A673 (cell line): ENCODE results near the gene ACSL4. TPM values are rescaled to one million over a fixed set of nuclear protein-coding genes. Genes with fewer than 3 reads are reported as not detected.

Experiments
- BruUV-seq: library from RNA; stranded (reverse); fragments of 400-500 nt; replicated peaks from 2 replicates; lab custom pipeline; 2021; lab: Mats Ljungman, UMichigan
- CTCF ChIA-PET: fragments of 300-600 bp; sonication (Branson Sonifier 250); formaldehyde crosslinking; loops from one replicate; lab custom pipeline; 2022; ENCODE audit warnings: antibody characterized with exemption; lab: Charles Lee
- POLR2A ChIA-PET: fragments of 300-600 bp; sonication (Branson Sonifier 250); formaldehyde crosslinking; loops from one replicate; lab custom pipeline; 2022; ENCODE audit warnings: antibody characterized with exemption; ENCODE audit not compliant: low non-redundant PET; lab: Charles Lee
- DNase-seq: peaks from one replicate; pipeline ENCODE4 v3.0.0-alpha.2; 2015; ENCODE audit warnings: low spot score
- H3K27ac ChIP-seq: fragments of 200-600 bp; sonication (generic); 2 replicates; pipeline ENCODE4 v1.5.1; 2016; ENCODE audit warnings: mixed run types, low read depth, mild to moderate bottlenecking, mixed read lengths, antibody characterized with exemption, low read length; ENCODE audit not compliant: poor library complexity, severe bottlenecking
- H3K27me3 ChIP-seq: fragments of 200-600 bp; sonication (generic); replicated peaks from 2 replicates; pipeline ENCODE4 v1.6.1; 2017; ENCODE audit warnings: mixed run types, low read depth, mild to moderate bottlenecking, mixed read lengths, antibody characterized with exemption, low read length; ENCODE audit not compliant: insufficient read depth, poor library complexity
- H3K36me3 ChIP-seq: fragments of 200-600 bp; sonication (generic); 2 replicates; pipeline ENCODE4 v1.6.1; 2016; ENCODE audit warnings: mixed run types, mild to moderate bottlenecking, mixed read lengths, antibody characterized with exemption, low read length; ENCODE audit not compliant: insufficient read depth, poor library complexity, severe bottlenecking
- H3K4me1 ChIP-seq: fragments of 200-600 bp; sonication (generic); 2 replicates; pipeline ENCODE4 v1.6.1; 2017; ENCODE audit warnings: mixed run types, mild to moderate bottlenecking, mixed read lengths, antibody characterized with exemption, low read length; ENCODE audit not compliant: insufficient read depth, poor library complexity, severe bottlenecking
- H3K4me3 ChIP-seq: fragments of 200-600 bp; sonication (generic); 2 replicates; pipeline ENCODE4 v1.5.1; 2016; ENCODE audit warnings: low read depth, mixed run types, mild to moderate bottlenecking, mixed read lengths, low read length; ENCODE audit not compliant: poor library complexity, severe bottlenecking
- H3K9me3 ChIP-seq: fragments of 200-600 bp; sonication (generic); 2 replicates; pipeline ENCODE4 v1.6.1; 2016; ENCODE audit warnings: mixed run types, low read depth, mild to moderate bottlenecking, mixed read lengths, antibody characterized with exemption, low read length; ENCODE audit not compliant: poor library complexity, severe bottlenecking
- CTCF ChIP-seq: fragments of 300-800, 200-600 bp; sonication (generic); conservative IDR thresholded peaks from 2 replicates; pipeline ENCODE4 v1.5.1; 2017; ENCODE audit warnings: low read depth, mild to moderate bottlenecking, antibody characterized with exemption, low read length, moderate library complexity, mixed read lengths
- EZH2 ChIP-seq: fragments of 200-600 bp; sonication (generic); IDR thresholded peaks from 2 replicates; pipeline ENCODE4 v1.6.1; 2017; ENCODE audit warnings: borderline replicate concordance, low read depth, mild to moderate bottlenecking, mixed read lengths, antibody characterized with exemption, low read length; ENCODE audit not compliant: poor library complexity, severe bottlenecking
- intact Hi-C: fragments of 100-400 bp; cut with micrococcal nuclease; formaldehyde crosslinking; loops from one replicate; pipeline ENCODE4 v1.10.0; 2022; ENCODE audit not compliant: unreplicated experiment
- total RNA-seq: library from RNA; stranded (reverse); gene quantifications from 2 replicates; pipeline ENCODE4 v1.2.3, GENCODE V29; 2021

Gene ACSL4
- total RNA-seq, 1 experiment from 2014 or later = 59.7 TPM

- Histone ChIP-seq H3K4me1 (no peaks in the 10 kb centered on the region), H3K4me3 (no peak overlapping the region), H3K27ac (no peak overlapping the region), H3K36me3 (no peaks in the 10 kb centered on the region), H3K27me3 (no peaks in the 10 kb centered on the region), H3K9me3 (no peaks in the 10 kb centered on the region)
- intact Hi-C loops = loop anchor here (10.0 kb wide), 1 partner anchor 940 kb away; no protein-coding TSS in a partner anchor
- CTCF ChIA-PET = interaction anchor here (0.7 to 1.7 kb wide), 4 partner anchors 16 to 256 kb away, joined by 3 to 9 read pairs (median 6); no protein-coding TSS in a partner anchor
- no TSS peak for BruUV-seq
- POLR2A ChIA-PET = no interaction called here
- peak; percentile 48 for DNase-seq
- TF ChIP-seq EZH2 (no peak), CTCF (peak; percentile 77)
These were observed 97.9 kb downstream of the ACSL4 start for GRCh38 chrX:109635146-109635545.

- Histone ChIP-seq H3K4me1 (no peaks in the 10 kb centered on the region), H3K9me3 (no peaks in the 10 kb centered on the region), H3K4me3 (no peak overlapping the region), H3K27ac (no peak overlapping the region), H3K36me3 (no peaks in the 10 kb centered on the region), H3K27me3 (no peaks in the 10 kb centered on the region)
- ChIA-PET POLR2A (no interaction called here), CTCF (interaction anchor here (0.9 kb wide), 1 partner anchor 258 kb away, joined by 3 read pairs; no protein-coding TSS in a partner anchor)
- intact Hi-C loops = loop anchor here (1.0 to 10.0 kb wide), 2 partner anchors 148 to 938 kb away; no protein-coding TSS in a partner anchor
- TF ChIP-seq EZH2 (no peak), CTCF (peak; percentile 65)
- DNase-seq = peak; percentile 48
- no TSS peak for BruUV-seq
These were observed 100.1 kb downstream of the ACSL4 start for GRCh38 chrX:109632906-109633504.

DNA sequence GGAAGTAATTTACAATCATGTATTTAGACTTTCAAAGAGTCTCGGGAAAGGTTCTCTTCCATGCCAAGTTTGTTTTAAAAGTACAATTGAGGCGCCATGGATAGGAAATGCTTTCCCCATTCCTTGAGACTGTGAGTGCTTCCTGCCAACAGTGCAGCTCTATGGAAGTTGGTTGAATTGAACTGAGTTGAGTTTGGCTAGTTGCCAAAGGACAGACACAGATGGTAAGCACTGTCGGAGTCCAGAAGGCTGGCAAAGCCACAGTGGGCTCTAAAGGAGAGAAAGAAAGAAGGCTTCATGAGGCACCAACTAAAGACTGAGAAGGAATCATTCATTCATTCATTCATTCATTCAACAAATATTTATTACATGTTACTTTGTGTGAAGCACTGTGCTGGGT, 103.7 kb downstream of the ACSL4 start:
- Histone ChIP-seq H3K27me3 (no peaks in the 10 kb centered on the region), H3K9me3 (no peaks in the 10 kb centered on the region), H3K27ac (no peak overlapping the region), H3K4me3 (no peak overlapping the region), H3K4me1 (no peaks in the 10 kb centered on the region), H3K36me3 (no peaks in the 10 kb centered on the region)
- CTCF ChIA-PET = no interaction called here
- TF ChIP-seq EZH2 = no peak
- no peak for TF ChIP-seq CTCF
- no TSS peak for BruUV-seq
- peak; percentile 52 for DNase-seq
- POLR2A ChIA-PET = no interaction called here
- intact Hi-C loops = no loop called here
